K562 (cell line): ENCODE data around the gene POLE2. TPM values are rescaled to one million over a fixed set of nuclear protein-coding genes. Genes with fewer than 3 reads are reported as not detected.
A peak's percentile ranks its signal among the peaks of the same experiment; 100 is the strongest.

ENCODE experiments used
- ATAC-seq: fragments of 200-7000 bp; cut with Tn5 transposase; 3 replicates; pipeline ENCODE4 v1.9.1; 2020; ENCODE audit warnings: moderate library complexity
- BruUV-seq: library from RNA; stranded (reverse); fragments of 400-500 nt; replicated peaks from 2 replicates; lab custom pipeline; 2021; lab: Mats Ljungman, UMichigan
- CTCF ChIA-PET: fragments of 300-600 bp; formaldehyde crosslinking; extraction: SDS; loops from one replicate; lab custom pipeline; 2021; ENCODE audit warnings: low intra/inter-chr PET ratio; lab: Yijun Ruan, JAX
- POLR2A ChIA-PET: fragments of 300-600, 350-650 bp; sonication (Branson Sonifier 250); formaldehyde crosslinking; extraction: SDS; loops from one replicate; lab custom pipeline; 2021; ENCODE audit warnings: antibody characterized with exemption, inconsistent platforms; lab: Yijun Ruan, JAX
- DNase-seq, 4 experiments: peaks; one replicate each; pipeline versions ENCODE4 v3.0.0 to v3.0.0-alpha.2; 2011 to 2018; ENCODE audit warnings: low spot score in 3 of 4, mixed read lengths in 3 of 4; ENCODE audit errors: extremely low read depth in 1 of 4
- FAIRE-seq: peaks from 2 replicates; lab custom pipeline; 2011; peaks lifted over from hg19 to GRCh38; lab: Jason Lieb, UNC
- H2AFZ ChIP-seq: 2 replicates; pipeline ENCODE4 v1.6.0; 2011; ENCODE audit warnings: low read depth, low read length, control low read depth, inconsistent platforms
- H3K27ac ChIP-seq: fragments of 200-600 bp; 3 replicates; pipeline ENCODE4 v1.8.0; 2011; ENCODE audit warnings: low read depth, mild to moderate bottlenecking, control low read depth, inconsistent platforms, low read length, moderate library complexity, mixed read lengths; ENCODE audit errors: extremely low read depth
- H3K27me3 ChIP-seq, 2 experiments: fragments of 300-600 bp in 1 of 2; 2 replicates in 1 of 2; 3 replicates in 1 of 2; pipeline versions ENCODE4 v1.6.0 to v1.8.0; 2011; ENCODE audit warnings: inconsistent platforms in 2 of 2, low read length in 2 of 2, mild to moderate bottlenecking in 1 of 2, mixed read lengths in 1 of 2, moderate library complexity in 1 of 2; ENCODE audit not compliant: control insufficient read depth in 2 of 2, insufficient read depth in 2 of 2
- H3K36me3 ChIP-seq: fragments of 300-600 bp; 3 replicates; pipeline ENCODE4 v1.8.0; 2011; ENCODE audit warnings: mild to moderate bottlenecking, low read length, inconsistent platforms; ENCODE audit not compliant: control insufficient read depth, insufficient read depth
- H3K4me1 ChIP-seq, 2 experiments: fragments of 200-600 bp in 1 of 2; replicated peaks in 1 of 2; 2 replicates in 1 of 2; 3 replicates in 1 of 2; pipeline versions ENCODE4 v1.5.1 to v1.8.0; 2011; ENCODE audit warnings: inconsistent platforms in 2 of 2, low read length in 2 of 2, mild to moderate bottlenecking in 1 of 2, mixed read lengths in 1 of 2, moderate library complexity in 1 of 2; ENCODE audit not compliant: control insufficient read depth in 2 of 2, insufficient read depth in 2 of 2
- H3K4me2 ChIP-seq: 2 replicates; pipeline ENCODE4 v1.6.1; 2011; ENCODE audit warnings: low read length, control low read depth, inconsistent platforms, mixed read lengths; ENCODE audit not compliant: insufficient read depth
- H3K4me3 ChIP-seq: fragments of 200-600 bp; sonication (generic), shearing (Covaris generic); 2 replicates; pipeline ENCODE4 v1.5.1; 2016; ENCODE audit warnings: control low read depth, inconsistent platforms
- H3K79me2 ChIP-seq: fragments of 200-600 bp; 3 replicates; pipeline ENCODE4 v1.8.0; 2011; ENCODE audit warnings: low read length, inconsistent platforms; ENCODE audit not compliant: control insufficient read depth, insufficient read depth
- H3K9ac ChIP-seq, 2 experiments: 2 replicates each; pipeline versions ENCODE4 v1.6.0 to v1.6.1; 2011; ENCODE audit warnings: low read depth in 2 of 2, low read length in 2 of 2, control low read depth in 1 of 2, inconsistent platforms in 1 of 2, mild to moderate bottlenecking in 1 of 2, mixed read lengths in 1 of 2; ENCODE audit not compliant: insufficient read depth in 1 of 2
- H3K9me1 ChIP-seq: one replicate; pipeline ENCODE4 v1.6.0; 2011; ENCODE audit warnings: inconsistent platforms, mild to moderate bottlenecking, low read length, moderate library complexity; ENCODE audit not compliant: control insufficient read depth, insufficient read depth
- H3K9me3 ChIP-seq: replicated peaks from 2 replicates; pipeline ENCODE4 v1.5.1; 2011; ENCODE audit warnings: low read depth, low read length, inconsistent platforms; ENCODE audit not compliant: control insufficient read depth, insufficient read depth
- H4K20me1 ChIP-seq: replicated peaks from 2 replicates; pipeline ENCODE4 v1.6.1; 2011; ENCODE audit warnings: low read length, inconsistent platforms, mixed read lengths; ENCODE audit not compliant: control insufficient read depth, insufficient read depth
- EWSR1 ChIP-seq: fragments of 450-650 bp; IDR thresholded peaks from 2 replicates; pipeline ENCODE4 v1.6.1; 2018; ENCODE audit warnings: borderline replicate concordance, mild to moderate bottlenecking, low read depth, moderate library complexity; ENCODE audit not compliant: partially characterized antibody
- RBM25 ChIP-seq: fragments of 200-400 bp; formaldehyde crosslinking; IDR thresholded peaks from 2 replicates; pipeline ENCODE4 v1.6.1; 2018; ENCODE audit warnings: low read length, low read depth, moderate library complexity; ENCODE audit not compliant: severe bottlenecking
- RNF2 ChIP-seq: sonication (generic); IDR thresholded peaks from 2 replicates; pipeline ENCODE4 v1.6.1; 2016
- THAP12 ChIP-seq: fragments of 250-450 bp; sonication (Bioruptor Pico); IDR thresholded peaks from 2 replicates; pipeline ENCODE4 v1.9.0; 2021; ENCODE audit warnings: mild to moderate bottlenecking, inconsistent platforms
- TOE1 ChIP-seq, 2 experiments: fragments of 450-650 bp in 1 of 2; sonication (generic) in 1 of 2; formaldehyde crosslinking in 1 of 2; IDR thresholded peaks; 2 replicates each; pipeline versions ENCODE4 v1.7.1 to v1.8.0; 2016 to 2022; ENCODE audit warnings: borderline replicate concordance in 2 of 2, mild to moderate bottlenecking in 2 of 2, antibody characterized with exemption in 1 of 2, inconsistent platforms in 1 of 2, low read depth in 1 of 2, missing genetic modification reagents in 1 of 2, moderate library complexity in 1 of 2
- ZNF668 ChIP-seq: fragments of 250-450 bp; sonication (Bioruptor Pico); IDR thresholded peaks from 2 replicates; pipeline ENCODE4 v1.8.0; 2022; ENCODE audit warnings: mild to moderate bottlenecking, inconsistent platforms
- WGBS: fragments of 100-300 bp; shearing (Covaris generic); methylation state at CpG from one replicate; pipeline ENCODE4 v1.1.6; 2016; ENCODE audit warnings: low coverage, mixed read lengths; ENCODE audit not compliant: insufficient coverage; ENCODE audit errors: missing lambda C conversion rate; 5-methylcytosine and 5-hydroxymethylcytosine counted together
- in situ Hi-C: fragments of 300-500 bp; cut with MboI; formaldehyde crosslinking; loops from 4 replicates; pipeline ENCODE4 v1.15.0; 2018; ENCODE audit warnings: inconsistent platforms, mixed read lengths
- intact Hi-C: fragments of 100-400 bp; cut with micrococcal nuclease; formaldehyde crosslinking; loops from 2 replicates; pipeline ENCODE4 v1.14.2; 2022
- polyA plus RNA-seq, 8 experiments: library from polyadenylated mRNA; depleted of rRNA in 4 of 8; stranded (reverse) in 5 of 8; unstranded in 3 of 8; fragments of >200 nt; fragmentation: Nextera tagmentation in 2 of 8; fragmentation: Illumina TruSeq in 1 of 8; extraction: Ambion mirVana in 2 of 8; extraction: Trizol in 1 of 8; gene quantifications; 2 replicates each; pipeline versions ENCODE4 v1.2.1 to v1.2.3, GENCODE V29; 2011 to 2014; ENCODE audit warnings: inconsistent platforms in 1 of 8, missing spikeins in 1 of 8
- total RNA-seq, 7 experiments: library from RNA; depleted of rRNA in 6 of 7; stranded (reverse); fragments of >200 nt in 6 of 7; fragmentation: Illumina TruSeq in 2 of 7; extraction: Trizol in 2 of 7; gene quantifications; 2 replicates each; pipeline versions ENCODE4 v1.2.1 to v1.2.3, GENCODE V29; 2011 to 2021; ENCODE audit warnings: low replicate concordance in 1 of 7

The POLE2 gene
- total and polyA plus RNA-seq, 9 of the 15 experiments (the other 6 are each of a cell fraction or from before 2014, with no cell fraction given): 30.7 to 78.4 (median 55.4) TPM

DNA sequence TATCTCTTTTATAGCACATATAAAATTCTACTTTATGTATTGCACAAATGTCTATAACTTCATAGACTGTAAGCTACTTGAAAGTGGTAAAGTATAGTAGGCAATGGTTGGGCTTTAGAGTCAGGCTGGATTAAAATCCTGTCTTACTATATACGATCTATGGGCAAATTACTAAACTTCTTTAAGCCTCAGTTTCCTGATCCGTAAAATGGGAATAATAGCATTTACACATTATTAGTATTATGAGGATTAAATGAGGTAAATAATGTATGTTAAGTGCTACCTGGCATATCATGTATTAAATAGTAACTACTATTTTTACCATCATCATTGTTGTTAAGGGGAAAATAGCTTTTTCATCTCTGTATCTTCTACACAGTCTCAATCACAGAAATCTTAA, 14.4 kb downstream of the POLE2 start:
- no TSS peak for BruUV-seq
- DNase-seq (no peak), ATAC-seq (no peak), FAIRE-seq (no peak)
- ChIA-PET POLR2A (no interaction called here), CTCF (no interaction called here)
- Histone ChIP-seq H4K20me1 (no peaks in the 10 kb centered on the region), H3K36me3 (peaks cover 70% of the 10 kb centered on the region; the same call in 2 of the 3 replicates), H3K27me3 (no peaks in the 10 kb centered on the region), H3K79me2 (no peaks in the 10 kb centered on the region), H3K9ac (no peak overlapping the region), H3K9me3 (no peaks in the 10 kb centered on the region), H3K4me2 (no peak overlapping the region), H3K9me1 (no peaks in the 10 kb centered on the region), H3K4me1 (no peaks in the 10 kb centered on the region), H3K4me3 (no peak overlapping the region), H3K27ac (no peak overlapping the region), H2AFZ (no peak overlapping the region)
- intact Hi-C loops: no loop called here
- 94% methylated on average over 2 of the region's 2 CpGs for WGBS
- in situ Hi-C loops: no loop called here
- TF ChIP-seq THAP12 (CRISPR knock-in tag) (no peak), ZNF668 (CRISPR knock-in tag) (no peak), RNF2 (no peak), TOE1 (IDR thresholded peaks at IDR 0.05; ENCODE audit: borderline replicate concordance) (no peak), TOE1 (CRISPR knock-in tag; IDR thresholded peaks at IDR 0.05; ENCODE audit: borderline replicate concordance, low read depth) (no peak), EWSR1 (no peak), RBM25 (peak; percentile 66)
